Activated CD8-positive, alpha-beta memory T cell treated with anti-CD3 and anti-CD28 coated beads, Interleukin-2, amount 10 ng/mL, durations not matched to agents 7 days and 5 days (primary cell): ENCODE measurements around the gene RARRES1. TPM values are rescaled to one million over a fixed set of nuclear protein-coding genes. Genes with fewer than 3 reads are reported as not detected.

Experiments
- ATAC-seq: fragments of 150-1000 bp; cut with Tn5 transposase; one replicate; pipeline ENCODE4 v1.10.0; 2021; ENCODE audit warnings: moderate library complexity
- CTCF ChIA-PET: fragments of 350-600 bp; sonication (Branson Sonifier 250); formaldehyde crosslinking; loops from one replicate; lab custom pipeline; 2021; ENCODE audit warnings: antibody characterized with exemption; lab: Charles Lee
- DNase-seq: peaks from one replicate; pipeline ENCODE4 v3.0.0-alpha.2; 2020
- H3K27ac Mint-ChIP-seq: one replicate; pipeline ENCODE4 v1.8.0; 2021; ENCODE audit warnings: mild to moderate bottlenecking, mixed read lengths
- H3K27me3 Mint-ChIP-seq: one replicate; pipeline ENCODE4 v1.8.0; 2021; ENCODE audit warnings: mixed read lengths
- H3K36me3 Mint-ChIP-seq: one replicate; pipeline ENCODE4 v1.8.0; 2021; ENCODE audit warnings: mild to moderate bottlenecking, mixed read lengths
- H3K4me1 Mint-ChIP-seq: one replicate; pipeline ENCODE4 v1.8.0; 2021; ENCODE audit warnings: mixed read lengths
- H3K4me3 Mint-ChIP-seq: one replicate; pipeline ENCODE4 v1.8.0; 2021; ENCODE audit warnings: mild to moderate bottlenecking, moderate library complexity, mixed read lengths
- H3K9me3 Mint-ChIP-seq: one replicate; pipeline ENCODE4 v1.8.0; 2022; ENCODE audit warnings: low read depth, mixed read lengths
- total RNA-seq, 2 experiments: library from RNA; stranded (reverse); gene quantifications; one replicate each; pipeline ENCODE4 v1.2.3, GENCODE V29; 2021

The RARRES1 gene
- total RNA-seq, 2 experiments from 2014 or later, result not detected

- Mint-ChIP-seq H3K36me3 (peaks cover 26% of the 10 kb centered on the region), H3K4me1 (peaks cover 7% of the 10 kb centered on the region), H3K27me3 (no peaks in the 10 kb centered on the region), H3K4me3 (no peak overlapping the region), H3K27ac (peak overlapping the region; percentile 32), H3K9me3 (no peaks in the 10 kb centered on the region)
- DNase-seq (peak; percentile 71), ATAC-seq (peak; percentile 88)
- CTCF ChIA-PET, result interaction anchor here (0.5 to 5.6 kb wide), 14 partner anchors 8 to 142 kb away, joined by 3 to 46 read pairs (median 9); partner anchors contain the start of genes GFM1, LXN and MFSD1
These were observed 72.6 kb downstream of the RARRES1 start for GRCh38 chr3:158659454-158660237.

DNA sequence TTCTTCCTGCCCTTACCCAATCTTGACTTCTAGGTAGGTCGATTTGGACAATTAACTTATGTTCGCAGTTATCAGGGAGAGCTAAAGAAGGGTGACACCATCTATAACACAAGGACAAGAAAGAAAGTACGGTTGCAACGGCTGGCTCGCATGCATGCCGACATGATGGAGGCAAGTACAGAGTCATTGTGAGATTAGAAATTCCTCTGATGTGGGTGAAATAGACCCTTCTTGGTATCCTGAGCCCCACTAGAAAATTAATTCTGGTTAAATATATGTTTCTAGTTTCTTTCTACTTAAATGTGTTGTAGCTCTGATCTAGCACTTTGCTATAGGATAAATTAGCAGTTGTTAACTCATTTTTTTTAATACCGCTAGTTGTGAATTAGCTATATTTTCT, 73.4 kb downstream of the RARRES1 start:
- ATAC-seq (no peak), DNase-seq (no peak)
- no peaks in the 10 kb centered on the region for H3K27me3 Mint-ChIP-seq
- H3K27ac Mint-ChIP-seq, result peak overlapping the region; percentile 3
- H3K36me3 Mint-ChIP-seq, result peaks cover 21% of the 10 kb centered on the region
- peaks cover 7% of the 10 kb centered on the region for H3K4me1 Mint-ChIP-seq
- CTCF ChIA-PET, result interaction anchor here (0.5 to 5.6 kb wide), 13 partner anchors 8 to 143 kb away, joined by 3 to 46 read pairs (median 9); partner anchors contain the start of genes GFM1, LXN and MFSD1
- H3K9me3 Mint-ChIP-seq, result no peaks in the 10 kb centered on the region
- H3K4me3 Mint-ChIP-seq, result peak overlapping the region; percentile 4

- H3K36me3 Mint-ChIP-seq, result peaks cover 35% of the 10 kb centered on the region
- ATAC-seq, result no peak
- no peak overlapping the region for H3K4me3 Mint-ChIP-seq
- DNase-seq, result no peak
- CTCF ChIA-PET, result interaction anchor here (1.0 to 1.7 kb wide), 4 partner anchors 8 to 48 kb away, joined by 3 to 7 read pairs (median 3); partner anchors contain the start of gene GFM1
- H3K27me3 Mint-ChIP-seq, result no peaks in the 10 kb centered on the region
- peaks cover 7% of the 10 kb centered on the region for H3K4me1 Mint-ChIP-seq
- no peak overlapping the region for H3K27ac Mint-ChIP-seq
- H3K9me3 Mint-ChIP-seq, result no peaks in the 10 kb centered on the region
These were observed 79.8 kb downstream of the RARRES1 start for GRCh38 chr3:158652463-158652862.

DNA sequence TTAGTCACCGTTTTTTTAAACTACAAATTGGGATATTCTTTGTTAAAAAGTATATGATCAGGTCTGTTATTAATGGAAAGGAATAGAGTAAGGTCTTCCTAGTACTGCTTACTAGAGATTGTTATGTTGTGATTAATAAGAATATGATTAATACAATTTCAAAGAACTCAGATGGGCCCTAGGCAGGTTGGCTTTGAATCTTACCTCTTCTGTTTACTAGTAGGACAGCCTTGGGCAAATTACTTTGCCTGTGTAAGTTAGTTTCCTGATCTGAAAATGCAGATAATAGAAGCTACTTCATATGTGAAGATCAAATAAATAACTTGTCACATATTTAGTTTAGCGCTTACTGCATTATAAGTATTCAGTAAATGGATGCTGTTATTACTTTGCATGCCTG, 81.1 kb downstream of the RARRES1 start:
- Mint-ChIP-seq H3K4me3 (no peak overlapping the region), H3K36me3 (peaks cover 35% of the 10 kb centered on the region), H3K9me3 (no peaks in the 10 kb centered on the region), H3K27me3 (no peaks in the 10 kb centered on the region), H3K27ac (no peak overlapping the region), H3K4me1 (peaks cover 15% of the 10 kb centered on the region)
- DNase-seq (no peak), ATAC-seq (no peak)
- CTCF ChIA-PET, result interaction anchor here (1.0 to 1.3 kb wide), 3 partner anchors 8 to 139 kb away, joined by 3 to 4 read pairs (median 3); no protein-coding TSS in a partner anchor

- no peak overlapping the region for H3K27ac Mint-ChIP-seq
- no peak for DNase-seq
- no peak for ATAC-seq
- peaks cover 30% of the 10 kb centered on the region for H3K36me3 Mint-ChIP-seq
- CTCF ChIA-PET, result no interaction called here
- H3K4me3 Mint-ChIP-seq, result no peak overlapping the region
- H3K9me3 Mint-ChIP-seq, result no peaks in the 10 kb centered on the region
- H3K4me1 Mint-ChIP-seq, result peaks cover 25% of the 10 kb centered on the region
- no peaks in the 10 kb centered on the region for H3K27me3 Mint-ChIP-seq
These were observed 82.5 kb downstream of the RARRES1 start for GRCh38 chr3:158649791-158650190.

Other genes starting within 250 kb of the RARRES1 start
- gene MLF1, start 161.3 kb downstream of the RARRES1 start, total RNA-seq, result 1 to 10 TPM; 2.4 to 3.3 TPM
- gene GFM1, start 87.9 kb downstream of the RARRES1 start, total RNA-seq, result 10 to 100 TPM; 39.4 to 50.9 TPM
- gene LXN, start 59.8 kb downstream of the RARRES1 start, total RNA-seq, result 1 to 10 TPM; 6.7 to 7.5 TPM
- gene MFSD1, start 69.6 kb upstream of the RARRES1 start, total RNA-seq, result 10 to 100 TPM; 19.4 to 20.6 TPM